ENCODE data around the gene INPP4A.

Gene INPP4A

DNA sequence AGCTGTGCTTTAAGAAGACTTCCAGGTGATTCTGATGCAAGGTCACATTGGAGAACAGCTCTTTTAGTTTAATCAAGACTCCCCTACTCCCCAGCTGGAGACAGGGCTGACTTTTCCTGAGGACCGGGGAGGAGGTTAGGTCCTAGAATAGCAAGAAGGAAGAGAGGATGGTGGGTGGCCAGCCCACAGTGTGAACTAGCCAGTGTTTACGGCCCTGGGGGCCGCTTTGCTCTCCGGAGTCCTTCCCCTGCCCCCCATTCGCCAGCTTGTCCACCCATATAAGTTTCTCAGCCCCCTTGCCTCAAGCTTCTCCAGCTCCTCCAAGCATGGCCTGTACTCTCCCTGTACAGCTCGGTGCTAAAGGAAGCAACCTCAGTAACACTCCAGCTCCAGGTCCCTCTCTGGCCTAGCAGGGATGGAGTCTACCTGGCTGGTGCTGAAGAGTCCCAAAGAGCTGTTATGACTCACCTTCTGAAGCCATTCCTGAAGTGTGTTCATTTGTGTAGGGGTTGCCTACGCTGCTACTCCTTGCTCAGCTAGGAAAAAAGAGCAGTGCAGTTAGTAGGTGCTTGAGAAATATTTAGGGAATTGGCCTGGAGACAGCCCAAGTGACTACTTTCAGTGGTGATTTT, 7.9 kb downstream of the INPP4A start:
- no peaks in the 10 kb centered on the region for H3K9me3 ChIP-seq (replicated peaks in 1 of 2; ENCODE audit: control insufficient read depth in 2 of 2, insufficient read depth in 1 of 2, low read depth in 1 of 2, low read length in 2 of 2)
- no peak overlapping the region for H3K14ac ChIP-seq (ENCODE audit: low read length)
- no peak overlapping the region for H2AFZ ChIP-seq (ENCODE audit: low read length)
- H2AK5ac ChIP-seq (ENCODE audit: low read depth, low read length): peak overlapping the region; percentile 33
- H3K79me1 ChIP-seq (ENCODE audit: low read depth, low read length): peaks cover 5% of the 10 kb centered on the region
- H2BK15ac ChIP-seq (ENCODE audit: low read length): no peak overlapping the region
- H3K4ac ChIP-seq (ENCODE audit: low read length): no peak overlapping the region
- no CpG with 5 or more reads among the region's 7 CpGs for WGBS, 2 donors (ENCODE audit: extremely low coverage in 2 of 2, insufficient read length in 2 of 2, insufficient replicate concordance in 1 of 2)
- H4K91ac ChIP-seq (ENCODE audit: low read depth, low read length, poor library complexity): no peak overlapping the region
- DNase-seq (ENCODE audit: low spot score): no peak
- H3K36me3 ChIP-seq (replicated peaks in 1 of 2; ENCODE audit: control insufficient read depth in 2 of 2, insufficient read depth in 2 of 2, low read length in 2 of 2): peaks cover 0 to 12% of the 10 kb centered on the region in 2 donors
- no peak overlapping the region for H2BK5ac ChIP-seq (ENCODE audit: low read length)
- H3K18ac ChIP-seq (ENCODE audit: low read length): no peak overlapping the region
- H3K4me2 ChIP-seq (ENCODE audit: insufficient read depth, low read length, poor library complexity, severe bottlenecking): no peak overlapping the region
- H4K8ac ChIP-seq (ENCODE audit: low read depth, low read length): no peak overlapping the region
- H3K27me3 ChIP-seq (ENCODE audit: control insufficient read depth in 3 of 3, insufficient read depth in 3 of 3, low read depth in 1 of 3, low read length in 3 of 3): peaks cover 0 to 2% (median 0%) of the 10 kb centered on the region in 3 experiments
- H3K9ac ChIP-seq (ENCODE audit: low read depth, low read length, poor library complexity): no peak overlapping the region
- no peak overlapping the region for H3K27ac ChIP-seq (replicated peaks; ENCODE audit: low read length)
- peaks cover 3 to 4% of the 10 kb centered on the region in 2 donors for H3K4me1 ChIP-seq (ENCODE audit: control insufficient read depth in 2 of 2, insufficient read depth in 1 of 2, low read depth in 1 of 2, low read length in 2 of 2)
- no peak overlapping the region for H3K4me3 ChIP-seq (ENCODE audit: low read length in 2 of 2)
- H2BK12ac ChIP-seq (ENCODE audit: low read length): no peak overlapping the region
- no peak overlapping the region for H2BK120ac ChIP-seq (ENCODE audit: low read depth, low read length)
- peak overlapping the region; percentile 7 for H3K23ac ChIP-seq (ENCODE audit: low read depth, low read length, poor library complexity)

DNA sequence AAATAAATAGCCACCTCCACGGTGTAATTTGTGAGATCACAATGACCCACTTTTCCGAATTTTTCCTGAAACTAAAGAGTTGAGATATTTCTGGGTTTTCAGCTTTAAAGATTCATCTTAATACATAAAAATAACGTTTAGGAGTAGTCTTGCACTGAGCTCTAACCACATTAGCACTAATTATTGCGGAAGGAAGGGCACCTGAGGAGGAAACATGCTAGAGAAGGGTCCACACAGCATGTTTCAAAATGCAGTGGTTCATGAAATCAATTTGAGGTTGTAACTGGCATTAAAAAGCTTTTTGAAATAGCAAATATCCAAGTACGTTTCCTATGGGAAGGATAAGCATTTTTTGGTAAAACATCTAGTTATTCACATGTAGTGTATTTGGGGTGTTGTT, 8.4 kb downstream of the INPP4A start:
- H2BK5ac ChIP-seq (ENCODE audit: low read length): no peak overlapping the region
- H3K4ac ChIP-seq (ENCODE audit: low read length): no peak overlapping the region
- H3K4me2 ChIP-seq (ENCODE audit: insufficient read depth, low read length, poor library complexity, severe bottlenecking): no peak overlapping the region
- no CpG with 5 or more reads among the region's 5 CpGs for WGBS, 2 donors (ENCODE audit: extremely low coverage in 2 of 2, insufficient read length in 2 of 2, insufficient replicate concordance in 1 of 2)
- H3K79me1 ChIP-seq (ENCODE audit: low read depth, low read length): peaks cover 5% of the 10 kb centered on the region
- H2BK12ac ChIP-seq (ENCODE audit: low read length): no peak overlapping the region
- DNase-seq (ENCODE audit: low spot score): no peak
- H4K8ac ChIP-seq (ENCODE audit: low read depth, low read length): no peak overlapping the region
- H2AFZ ChIP-seq (ENCODE audit: low read length): no peak overlapping the region
- H2BK15ac ChIP-seq (ENCODE audit: low read length): no peak overlapping the region
- no peak overlapping the region for H4K91ac ChIP-seq (ENCODE audit: low read depth, low read length, poor library complexity)
- no peak overlapping the region for H3K4me3 ChIP-seq (ENCODE audit: low read length in 2 of 2)
- H2BK120ac ChIP-seq (ENCODE audit: low read depth, low read length): no peak overlapping the region
- no peak overlapping the region for H3K23ac ChIP-seq (ENCODE audit: low read depth, low read length, poor library complexity)
- H3K18ac ChIP-seq (ENCODE audit: low read length): no peak overlapping the region
- H2AK5ac ChIP-seq (ENCODE audit: low read depth, low read length): no peak overlapping the region
- H3K27ac ChIP-seq (replicated peaks; ENCODE audit: low read length): no peak overlapping the region
- H3K36me3 ChIP-seq (replicated peaks in 1 of 2; ENCODE audit: control insufficient read depth in 2 of 2, insufficient read depth in 2 of 2, low read length in 2 of 2): peaks cover 0 to 12% of the 10 kb centered on the region in 2 donors
- H3K14ac ChIP-seq (ENCODE audit: low read length): no peak overlapping the region
- peaks cover 0 to 2% (median 0%) of the 10 kb centered on the region in 3 experiments for H3K27me3 ChIP-seq (ENCODE audit: control insufficient read depth in 3 of 3, insufficient read depth in 3 of 3, low read depth in 1 of 3, low read length in 3 of 3)
- H3K9me3 ChIP-seq (replicated peaks in 1 of 2; ENCODE audit: control insufficient read depth in 2 of 2, insufficient read depth in 1 of 2, low read depth in 1 of 2, low read length in 2 of 2): no peaks in the 10 kb centered on the region
- no peak overlapping the region for H3K9ac ChIP-seq (ENCODE audit: low read depth, low read length, poor library complexity)
- H3K4me1 ChIP-seq (ENCODE audit: control insufficient read depth in 2 of 2, insufficient read depth in 1 of 2, low read depth in 1 of 2, low read length in 2 of 2): peaks cover 3 to 4% of the 10 kb centered on the region in 2 donors

DNA sequence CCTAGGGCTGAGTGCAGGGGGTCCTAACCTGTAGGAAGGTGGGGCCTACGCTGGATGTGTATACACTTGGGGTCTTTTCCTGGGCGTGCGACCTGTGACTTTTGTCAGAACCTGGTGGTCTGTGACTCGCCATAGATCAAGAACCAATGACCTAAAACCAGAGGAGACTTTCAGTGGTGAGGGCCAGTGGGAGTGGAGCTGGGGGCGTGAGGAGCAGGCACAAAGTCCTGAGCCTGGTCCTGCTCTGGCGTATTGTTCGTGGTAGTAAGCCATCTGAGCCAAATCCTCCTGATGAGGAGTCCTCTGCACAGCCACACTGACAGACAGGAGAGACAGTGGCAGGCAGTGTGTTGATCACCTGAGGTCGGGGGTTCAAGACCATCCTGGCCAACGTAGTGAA, 8.9 kb downstream of the INPP4A start:
- no peak overlapping the region for H4K91ac ChIP-seq (ENCODE audit: low read depth, low read length, poor library complexity)
- no peak overlapping the region for H3K23ac ChIP-seq (ENCODE audit: low read depth, low read length, poor library complexity)
- H2BK15ac ChIP-seq (ENCODE audit: low read length): no peak overlapping the region
- H3K9ac ChIP-seq (ENCODE audit: low read depth, low read length, poor library complexity): peak overlapping the region; percentile 25
- no peaks in the 10 kb centered on the region for H3K9me3 ChIP-seq (replicated peaks in 1 of 2; ENCODE audit: control insufficient read depth in 2 of 2, insufficient read depth in 1 of 2, low read depth in 1 of 2, low read length in 2 of 2)
- no peak for DNase-seq (ENCODE audit: low spot score)
- no peak overlapping the region for H2BK5ac ChIP-seq (ENCODE audit: low read length)
- WGBS, 2 donors (ENCODE audit: extremely low coverage in 2 of 2, insufficient read length in 2 of 2, insufficient replicate concordance in 1 of 2): no CpG with 5 or more reads among the region's 9 CpGs
- H2AK5ac ChIP-seq (ENCODE audit: low read depth, low read length): no peak overlapping the region
- H3K4me2 ChIP-seq (ENCODE audit: insufficient read depth, low read length, poor library complexity, severe bottlenecking): no peak overlapping the region
- peaks cover 4% of the 10 kb centered on the region in 2 donors for H3K4me1 ChIP-seq (ENCODE audit: control insufficient read depth in 2 of 2, insufficient read depth in 1 of 2, low read depth in 1 of 2, low read length in 2 of 2)
- no peak overlapping the region for H3K4ac ChIP-seq (ENCODE audit: low read length)
- H3K14ac ChIP-seq (ENCODE audit: low read length): no peak overlapping the region
- H4K8ac ChIP-seq (ENCODE audit: low read depth, low read length): no peak overlapping the region
- peaks cover 0 to 2% (median 0%) of the 10 kb centered on the region in 3 experiments for H3K27me3 ChIP-seq (ENCODE audit: control insufficient read depth in 3 of 3, insufficient read depth in 3 of 3, low read depth in 1 of 3, low read length in 3 of 3)
- no peak overlapping the region for H3K18ac ChIP-seq (ENCODE audit: low read length)
- H2AFZ ChIP-seq (ENCODE audit: low read length): no peak overlapping the region
- no peak overlapping the region for H3K4me3 ChIP-seq (ENCODE audit: low read length in 2 of 2)
- H2BK12ac ChIP-seq (ENCODE audit: low read length): no peak overlapping the region
- peaks cover 5% of the 10 kb centered on the region for H3K79me1 ChIP-seq (ENCODE audit: low read depth, low read length)
- H3K27ac ChIP-seq (replicated peaks; ENCODE audit: low read length): no peak overlapping the region
- H2BK120ac ChIP-seq (ENCODE audit: low read depth, low read length): no peak overlapping the region
- H3K36me3 ChIP-seq (replicated peaks in 1 of 2; ENCODE audit: control insufficient read depth in 2 of 2, insufficient read depth in 2 of 2, low read length in 2 of 2): peaks cover 0 to 14% of the 10 kb centered on the region in 2 donors

DNA sequence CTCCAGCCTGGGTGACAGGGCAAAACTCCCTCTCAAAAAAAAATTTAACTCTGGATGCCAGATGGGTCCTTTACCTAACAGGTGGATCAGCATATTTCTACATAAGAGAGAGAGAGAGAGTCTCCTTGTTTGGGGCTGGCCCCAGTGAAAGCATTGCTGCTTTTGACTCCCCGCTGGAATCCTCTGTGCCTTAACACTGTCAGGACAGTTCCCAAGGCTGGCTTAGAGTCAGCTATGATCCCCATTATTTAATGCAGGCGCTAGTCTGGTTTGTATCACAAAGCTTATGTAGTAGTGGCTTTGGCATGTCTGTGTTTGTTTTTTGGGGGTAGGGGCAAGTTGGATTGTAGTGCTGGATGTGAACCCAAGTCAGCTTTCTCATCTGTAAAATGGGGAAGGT, 9.4 kb downstream of the INPP4A start:
- Histone ChIP-seq H3K79me1 (ENCODE audit: low read depth, low read length) (peaks cover 5% of the 10 kb centered on the region), H3K36me3 (replicated peaks in 1 of 2; ENCODE audit: control insufficient read depth in 2 of 2, insufficient read depth in 2 of 2, low read length in 2 of 2) (peaks cover 0 to 19% of the 10 kb centered on the region in 2 donors), H2BK120ac (ENCODE audit: low read depth, low read length) (no peak overlapping the region), H3K4me1 (ENCODE audit: control insufficient read depth in 2 of 2, insufficient read depth in 1 of 2, low read depth in 1 of 2, low read length in 2 of 2) (peaks cover 4 to 6% of the 10 kb centered on the region in 2 donors), H2BK5ac (ENCODE audit: low read length) (no peak overlapping the region), H3K18ac (ENCODE audit: low read length) (no peak overlapping the region), H3K4ac (ENCODE audit: low read length) (no peak overlapping the region), H3K4me3 (ENCODE audit: low read length in 2 of 2) (no peak overlapping the region), H3K14ac (ENCODE audit: low read length) (no peak overlapping the region), H3K4me2 (ENCODE audit: insufficient read depth, low read length, poor library complexity, severe bottlenecking) (no peak overlapping the region), H3K27me3 (ENCODE audit: control insufficient read depth in 3 of 3, insufficient read depth in 3 of 3, low read depth in 1 of 3, low read length in 3 of 3) (peaks cover 0 to 2% (median 0%) of the 10 kb centered on the region in 3 experiments), H3K27ac (replicated peaks; ENCODE audit: low read length) (no peak overlapping the region), H3K9ac (ENCODE audit: low read depth, low read length, poor library complexity) (no peak overlapping the region), H4K8ac (ENCODE audit: low read depth, low read length) (no peak overlapping the region), H2BK15ac (ENCODE audit: low read length) (no peak overlapping the region), H3K9me3 (replicated peaks in 1 of 2; ENCODE audit: control insufficient read depth in 2 of 2, insufficient read depth in 1 of 2, low read depth in 1 of 2, low read length in 2 of 2) (no peaks in the 10 kb centered on the region), H2AFZ (ENCODE audit: low read length) (no peak overlapping the region), H2BK12ac (ENCODE audit: low read length) (no peak overlapping the region), H2AK5ac (ENCODE audit: low read depth, low read length) (no peak overlapping the region), H3K23ac (ENCODE audit: low read depth, low read length, poor library complexity) (no peak overlapping the region), H4K91ac (ENCODE audit: low read depth, low read length, poor library complexity) (no peak overlapping the region)
- no CpG with 5 or more reads among the region's 2 CpGs for WGBS, 2 donors (ENCODE audit: extremely low coverage in 2 of 2, insufficient read length in 2 of 2, insufficient replicate concordance in 1 of 2)
- DNase-seq (ENCODE audit: low spot score): no peak
